Anterior cingulate cortex (tissue), 58 donors: ENCODE data around the gene HBM.
A peak's percentile ranks its signal among the peaks of the same experiment; 100 is the strongest.
"Not testable (repeated sequence)": the region's sequence is repeated elsewhere in the genome, so short reads cannot be mapped to it uniquely, and the experiment has no call there.

Source experiments
- DNase-seq, 58 donors: peaks; one replicate each; lab custom pipeline; 2025; lab: John Stamatoyannopoulos, UW

HBM gene

GRCh38 chr16:143456-143855, 22.3 kb upstream of the HBM start:
- DNase-seq = no peak

GRCh38 chr16:144797-145252, 21.0 kb upstream of the HBM start:
- no peak for DNase-seq

- no peak for DNase-seq
Measured at GRCh38 chr16:146646-147045, 19.1 kb upstream of the HBM start.

- DNase-seq = no peak
Measured at GRCh38 chr16:149024-149660, 16.6 kb upstream of the HBM start.

GRCh38 chr16:152141-153128, 13.3 kb upstream of the HBM start, which contains the start of gene HBZ:
HBZ (plus strand) TSS chr16:152644; CDS start chr16:152910, 266 bp downstream.
- no peak for DNase-seq

- not testable (repeated sequence) for DNase-seq
Measured at GRCh38 chr16:153129-153521, 12.7 kb upstream of the HBM start.

GRCh38 chr16:153550-154216, 12.1 kb upstream of the HBM start:
- not testable (repeated sequence) for DNase-seq

GRCh38 chr16:154217-155030, 11.4 kb upstream of the HBM start:
- DNase-seq = peak in 10 of 58 donors; percentile 3 to 42 (median 18)

- DNase-seq = no peak
Measured at GRCh38 chr16:155031-155398, 10.8 kb upstream of the HBM start.

- DNase-seq = no peak
Measured at GRCh38 chr16:159136-159849, 6.5 kb upstream of the HBM start.

- not testable (repeated sequence) for DNase-seq
Measured at GRCh38 chr16:160242-160641, 5.5 kb upstream of the HBM start.

- no peak for DNase-seq
Measured at GRCh38 chr16:160691-161190, 5.0 kb upstream of the HBM start.

GRCh38 chr16:162271-162991, 3.3 kb upstream of the HBM start:
- no peak for DNase-seq

GRCh38 chr16:163139-163538, 2.6 kb upstream of the HBM start:
- not testable (repeated sequence) for DNase-seq

GRCh38 chr16:163696-164095, 2.1 kb upstream of the HBM start:
- DNase-seq = not testable (repeated sequence)

- not testable (repeated sequence) for DNase-seq
Measured at GRCh38 chr16:164134-164823, 1.5 kb upstream of the HBM start.

- DNase-seq = no peak
Measured at GRCh38 chr16:164827-165538, 795 bp upstream of the HBM start.
